ENCODE measurements around the gene PIP4K2C.

- TF ChIP-seq CTCF (IDR thresholded peaks at IDR 0.05) (no peak), POLR2A (IDR thresholded peaks at IDR 0.05) (no peak)
These were observed 11.1 kb upstream of the PIP4K2C start for GRCh38 chr12:57579677-57580465.

All from right lobe of liver (tissue), 4 donors.